Inflammatory macrophage treated with lipopolysaccharide for 4 hours (primary cell): ENCODE measurements around the gene MCF2L.
"Not testable (repeated sequence)": the region's sequence is repeated elsewhere in the genome, so short reads cannot be mapped to it uniquely, and the experiment has no call there.

ENCODE experiments used
- DNase-seq: peaks from one replicate; pipeline ENCODE4 v3.0.0-alpha.2; 2020

MCF2L gene

DNA sequence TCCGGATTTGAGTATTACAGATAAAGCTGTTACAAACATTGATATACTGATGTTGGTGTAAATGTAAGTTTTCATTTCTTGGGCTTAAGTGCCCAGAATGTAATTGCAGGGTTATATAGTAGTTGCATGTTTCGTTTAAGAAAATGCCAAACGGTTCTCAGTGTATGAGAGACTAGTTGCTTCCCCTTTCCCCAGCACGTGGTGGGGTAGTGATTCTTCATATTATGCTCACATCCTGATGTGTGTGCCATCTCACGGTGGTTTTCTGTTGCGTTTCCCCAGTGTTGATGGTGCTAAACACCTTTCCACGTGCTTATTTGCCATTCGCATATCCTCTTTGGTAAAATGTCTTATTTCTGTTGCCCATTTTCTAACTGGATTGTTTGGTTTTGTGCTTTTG, 101.8 kb downstream of the MCF2L start:
- DNase-seq, result no peak

DNA sequence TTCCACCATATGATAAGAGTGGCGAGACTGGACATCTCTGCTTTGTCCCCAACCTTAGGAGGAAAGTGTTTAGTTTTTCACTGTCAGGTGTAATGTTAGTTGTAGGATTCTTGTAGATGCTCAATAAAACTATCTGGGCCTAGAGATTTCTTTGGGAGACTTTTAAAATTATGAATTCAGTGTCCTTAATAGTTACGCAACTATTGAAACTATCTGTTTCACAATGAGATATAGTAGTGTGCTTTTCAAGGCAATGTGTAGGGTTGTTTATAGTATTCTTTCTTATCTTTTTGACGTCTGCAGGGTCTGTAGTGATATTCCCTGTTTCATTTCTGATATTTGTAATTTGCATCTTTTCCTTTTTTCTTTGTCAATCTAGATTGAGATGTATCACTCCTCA, 103.4 kb downstream of the MCF2L start:
- no peak for DNase-seq

DNA sequence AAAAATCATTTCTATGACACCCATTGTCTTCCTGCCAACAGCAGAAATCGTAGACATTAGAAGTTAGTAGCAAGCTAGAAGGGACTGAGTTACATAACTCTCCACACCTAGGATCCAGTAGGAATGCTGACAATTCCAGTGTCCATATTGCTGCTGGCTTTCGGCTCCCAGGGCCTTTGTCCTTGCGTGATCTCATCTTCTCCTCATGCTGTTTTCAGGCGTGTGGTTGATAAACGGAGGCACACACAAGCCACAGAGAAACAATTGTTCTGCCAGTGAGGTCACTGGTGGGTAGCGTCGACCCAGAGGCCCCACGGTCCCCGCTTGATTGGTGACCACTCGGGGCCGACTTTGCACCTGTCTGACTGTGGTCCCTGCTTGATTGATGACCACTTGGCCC, 104.9 kb downstream of the MCF2L start:
- no peak for DNase-seq

DNA sequence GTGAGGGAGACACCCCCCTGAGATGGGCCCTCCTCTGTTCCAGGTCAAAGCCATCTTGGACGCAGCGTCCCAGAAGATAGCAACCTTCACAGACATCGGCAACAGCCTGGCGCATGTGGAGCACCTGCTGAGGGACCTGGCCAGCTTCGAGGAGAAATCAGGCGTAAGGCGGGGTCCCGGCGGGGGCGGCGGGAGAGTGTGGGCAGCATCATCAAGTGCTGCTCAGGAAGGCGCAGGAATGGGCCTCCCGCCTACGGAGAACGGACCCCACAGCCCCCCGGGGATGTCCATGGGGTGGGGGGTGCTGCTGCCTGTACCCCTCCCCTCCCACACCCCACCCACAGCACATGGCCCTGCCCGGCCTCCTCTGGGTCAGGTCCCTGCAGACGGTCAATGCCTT, 105.4 kb downstream of the MCF2L start:
- DNase-seq, result no peak

DNA sequence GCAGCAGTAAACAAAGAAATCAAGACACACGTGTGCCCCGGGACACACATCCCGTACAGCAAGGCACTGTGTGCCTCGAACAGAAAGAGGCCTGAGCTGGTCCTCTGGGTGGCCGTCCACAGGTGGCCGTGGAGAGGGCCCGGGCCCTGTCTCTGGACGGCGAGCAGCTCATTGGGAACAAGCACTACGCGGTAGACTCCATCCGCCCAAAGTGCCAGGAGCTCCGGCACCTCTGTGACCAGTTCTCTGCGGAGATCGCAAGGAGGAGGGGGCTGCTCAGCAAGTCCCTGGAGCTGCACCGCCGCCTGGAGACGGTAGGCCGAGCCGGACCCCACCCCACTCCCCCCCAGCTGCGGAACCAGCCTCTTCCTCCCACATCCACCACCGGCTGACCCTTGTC, 105.9 kb downstream of the MCF2L start:
- no peak for DNase-seq

DNA sequence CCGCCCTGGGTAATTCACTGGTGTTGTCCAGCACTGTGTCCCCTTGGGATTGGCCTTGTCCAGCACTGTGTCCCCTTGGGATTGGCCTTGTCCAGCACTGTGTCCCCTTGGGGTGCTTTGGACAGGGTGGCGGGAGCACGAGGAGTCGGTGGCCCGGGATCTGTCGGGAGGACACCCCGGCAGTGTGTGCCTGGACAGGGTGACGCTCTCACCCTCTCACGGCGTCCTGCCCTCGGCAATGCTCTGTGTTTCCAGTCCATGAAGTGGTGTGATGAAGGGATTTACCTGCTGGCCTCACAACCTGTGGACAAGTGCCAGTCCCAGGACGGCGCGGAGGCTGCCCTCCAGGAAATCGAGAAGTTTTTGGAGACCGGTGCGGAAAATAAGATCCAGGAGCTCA, 106.7 kb downstream of the MCF2L start:
- no peak for DNase-seq

DNA sequence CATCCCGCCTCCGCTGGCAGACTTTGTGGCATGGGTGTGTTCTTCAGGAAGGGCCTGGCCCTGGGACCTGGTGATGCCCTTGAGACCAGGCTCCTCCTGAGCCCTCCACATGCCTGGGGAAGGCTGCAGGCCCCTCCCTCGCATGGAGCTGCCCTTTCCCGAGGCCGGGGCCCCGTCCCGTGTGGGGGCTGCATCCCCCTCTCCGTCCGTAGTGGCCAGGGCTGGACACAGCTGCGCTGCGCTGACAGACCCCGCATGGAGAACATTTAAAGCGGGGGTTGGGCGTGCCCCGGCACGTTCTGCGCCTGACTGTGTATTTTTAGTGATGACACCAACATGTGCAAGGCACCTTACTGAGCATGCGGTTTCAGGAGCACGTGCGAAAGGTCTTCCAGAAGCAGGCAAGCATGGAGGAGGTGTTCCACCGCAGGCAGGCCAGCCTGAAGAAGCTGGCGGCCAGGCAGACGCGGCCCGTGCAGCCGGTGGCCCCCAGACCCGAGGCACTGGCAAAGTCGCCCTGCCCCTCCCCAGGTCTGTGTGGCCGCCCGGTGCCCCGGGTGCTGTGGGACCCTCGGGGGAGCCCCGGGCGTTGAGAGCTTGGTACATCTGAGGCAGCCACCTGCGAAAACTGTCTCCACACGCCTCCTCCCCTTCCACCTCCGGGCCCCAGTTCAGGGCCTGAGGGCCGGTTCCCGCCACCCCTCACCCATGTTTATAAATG, 107.8 kb downstream of the MCF2L start:
- no peak for DNase-seq

DNA sequence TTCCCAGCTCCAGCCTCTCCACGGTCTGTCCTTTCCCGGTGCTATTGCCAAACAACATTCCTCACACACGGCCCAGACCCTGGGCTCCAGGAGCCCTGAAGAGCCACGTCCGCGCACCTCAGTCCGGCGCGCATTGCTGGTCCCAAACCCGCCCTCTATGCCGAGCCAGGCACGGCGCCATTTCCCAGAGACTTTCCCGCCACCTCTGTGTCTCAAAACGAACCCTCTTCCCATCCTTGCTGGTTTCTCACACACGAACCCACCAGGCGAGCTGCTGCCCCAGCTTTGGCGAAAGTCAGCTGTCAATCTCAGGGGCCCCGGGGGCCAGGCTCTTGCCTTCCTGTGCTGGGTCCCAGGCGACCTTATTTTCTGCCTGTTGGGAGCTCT, 108.5 kb downstream of the MCF2L start:
- DNase-seq, result no peak

DNA sequence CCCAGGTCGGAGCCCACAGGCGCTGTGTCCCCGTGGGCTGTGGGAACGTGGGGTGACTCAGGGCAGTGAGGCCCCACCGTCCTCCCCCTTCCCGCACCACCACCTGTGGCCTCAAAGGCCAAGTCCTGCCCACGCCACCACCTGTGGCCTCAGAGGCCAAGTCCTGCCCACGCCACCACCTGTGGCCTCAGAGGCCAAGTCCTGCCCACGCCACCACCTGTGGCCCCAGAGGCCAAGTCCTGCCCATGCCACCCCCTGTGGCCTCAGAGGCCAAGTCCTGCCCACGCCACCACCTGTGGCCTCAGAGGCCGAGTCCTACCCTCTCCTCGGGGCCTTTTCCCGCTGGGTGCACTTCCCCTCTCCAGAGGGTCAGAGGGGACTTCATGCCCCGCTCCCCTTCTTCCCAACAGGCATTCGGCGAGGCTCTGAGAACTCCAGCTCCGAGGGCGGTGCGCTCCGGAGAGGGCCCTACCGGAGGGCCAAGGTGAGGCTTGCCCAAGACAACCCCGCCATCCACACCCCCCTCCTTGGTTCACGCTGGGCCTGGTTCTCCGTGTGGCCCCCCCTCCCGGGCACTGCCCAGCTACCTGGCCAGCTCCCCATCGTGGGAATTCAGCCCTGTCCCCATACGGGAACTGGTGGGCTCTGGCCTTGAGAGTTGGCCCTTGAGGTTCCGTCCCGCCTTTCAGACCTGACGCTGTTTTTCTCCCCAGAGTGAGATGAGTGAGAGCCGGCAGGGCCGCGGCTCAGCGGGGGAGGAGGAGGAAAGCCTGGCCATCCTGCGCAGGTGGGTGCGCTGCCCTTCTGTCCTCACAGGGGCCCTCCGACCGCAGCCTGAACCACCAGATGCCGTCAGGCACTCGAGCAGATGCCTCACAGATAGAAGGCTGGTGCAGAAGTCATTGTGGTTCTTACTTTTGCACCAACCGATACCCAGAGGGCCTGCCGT, 109.2 kb downstream of the MCF2L start:
- no peak for DNase-seq

DNA sequence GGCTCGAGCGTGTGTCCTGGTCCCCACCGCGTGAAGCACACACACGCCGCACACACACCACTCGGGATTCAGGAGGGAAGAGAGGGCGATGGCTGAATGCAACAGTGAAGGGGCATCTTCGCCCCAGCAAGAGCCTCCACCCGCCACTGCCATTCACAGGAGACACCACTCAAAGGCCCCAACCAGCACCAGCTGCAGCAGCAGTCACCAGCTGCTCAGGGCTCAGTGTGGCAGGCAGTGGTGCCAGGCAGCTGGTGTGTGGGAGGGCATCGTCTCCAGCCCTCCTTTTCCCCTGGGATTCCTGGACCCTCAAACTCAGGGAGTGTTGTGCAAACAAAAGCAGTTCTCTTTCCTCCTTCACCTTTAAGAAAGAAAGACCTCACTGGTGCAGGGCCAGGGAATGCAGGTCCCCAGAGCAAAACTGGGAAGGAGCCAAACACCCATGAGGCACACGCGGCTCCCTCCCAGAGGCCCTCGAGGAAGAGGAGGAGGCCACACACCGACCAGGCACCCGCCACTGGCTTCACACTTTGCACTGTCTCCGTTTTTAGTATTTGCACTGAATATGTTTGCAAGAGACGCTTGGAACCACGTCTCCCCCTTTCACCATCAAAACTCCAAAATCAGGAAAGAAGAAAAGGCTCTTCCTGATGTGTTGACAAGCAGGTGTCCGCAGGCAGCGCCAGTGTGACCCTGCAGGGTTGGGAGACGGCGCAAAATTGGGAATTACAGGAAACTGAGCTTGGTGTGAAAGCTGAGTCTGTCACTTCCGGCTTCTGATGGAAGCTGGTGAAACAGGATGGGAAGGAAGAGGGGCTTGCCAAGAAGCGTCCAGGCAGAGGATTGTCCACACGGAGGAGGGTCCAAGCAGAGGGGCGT, 110.1 kb downstream of the MCF2L start:
- no peak for DNase-seq

DNA sequence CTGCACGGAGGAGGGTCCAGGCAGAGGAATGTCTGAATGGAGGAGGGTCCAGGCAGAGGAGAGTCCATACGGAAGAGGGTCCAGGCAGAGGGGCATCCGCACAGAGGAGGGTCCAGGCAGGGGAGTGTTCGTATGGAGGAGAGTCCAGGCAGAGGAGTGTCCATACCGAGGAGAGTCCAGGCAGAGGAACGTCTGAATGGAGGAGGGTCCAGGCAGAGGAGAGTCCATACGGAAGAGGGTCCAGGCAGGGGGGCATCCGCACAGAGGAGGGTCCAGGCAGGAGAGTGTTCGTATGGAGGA, 110.7 kb downstream of the MCF2L start:
- DNase-seq, result not testable (repeated sequence)

DNA sequence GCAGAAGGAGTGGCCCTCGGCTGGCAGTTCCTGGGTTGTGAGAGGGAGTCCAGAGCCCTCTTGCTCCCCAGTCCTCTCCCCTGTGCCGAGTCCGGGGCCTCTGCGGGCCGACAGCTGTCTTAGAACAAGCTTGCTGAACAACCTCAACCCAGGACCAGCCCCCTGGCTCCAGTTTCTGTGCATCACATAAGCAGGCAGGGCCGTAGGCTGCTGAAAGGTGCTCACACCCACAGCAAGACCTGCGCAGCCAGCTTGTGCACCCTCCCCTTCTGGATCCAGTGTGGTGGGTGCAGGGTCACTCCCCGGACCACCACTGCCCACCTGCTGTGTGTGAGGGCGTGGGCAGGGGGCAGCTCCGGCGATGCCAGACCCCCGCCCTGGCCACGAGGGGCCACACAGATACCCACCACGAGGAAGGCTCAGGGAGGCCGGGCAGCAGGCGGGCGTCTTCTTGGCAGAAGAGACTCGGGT, 111.4 kb downstream of the MCF2L start:
- DNase-seq, result no peak

DNA sequence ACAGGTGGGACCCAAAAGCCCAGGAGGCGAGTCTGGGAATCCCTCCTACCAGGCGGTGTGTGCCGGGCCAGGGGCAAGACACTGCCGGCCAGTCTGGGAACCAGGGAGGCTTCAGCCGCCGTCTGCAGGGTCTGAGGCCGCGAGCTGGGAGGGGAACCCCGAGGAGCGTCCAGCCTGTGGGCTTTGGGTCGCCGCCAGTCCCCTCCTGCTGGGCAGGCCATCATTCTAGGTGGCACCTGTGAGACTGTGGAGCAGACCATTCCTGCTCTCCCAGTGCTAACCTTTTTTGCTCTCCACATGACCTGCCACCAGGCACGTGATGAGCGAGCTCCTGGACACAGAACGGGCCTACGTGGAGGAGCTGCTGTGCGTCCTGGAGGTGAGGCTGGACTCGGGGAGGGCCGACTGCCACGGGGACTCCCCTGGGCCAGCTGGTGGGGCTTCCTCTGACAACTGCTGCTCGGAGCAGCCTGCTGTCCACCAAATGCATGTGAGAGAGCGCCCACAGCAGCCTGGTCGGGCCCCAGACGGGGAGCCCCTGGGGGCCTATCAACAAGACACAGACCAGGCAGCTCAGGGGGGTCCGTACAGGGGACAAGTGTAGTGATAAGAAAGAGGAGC, 112.0 kb downstream of the MCF2L start:
- no peak for DNase-seq

DNA sequence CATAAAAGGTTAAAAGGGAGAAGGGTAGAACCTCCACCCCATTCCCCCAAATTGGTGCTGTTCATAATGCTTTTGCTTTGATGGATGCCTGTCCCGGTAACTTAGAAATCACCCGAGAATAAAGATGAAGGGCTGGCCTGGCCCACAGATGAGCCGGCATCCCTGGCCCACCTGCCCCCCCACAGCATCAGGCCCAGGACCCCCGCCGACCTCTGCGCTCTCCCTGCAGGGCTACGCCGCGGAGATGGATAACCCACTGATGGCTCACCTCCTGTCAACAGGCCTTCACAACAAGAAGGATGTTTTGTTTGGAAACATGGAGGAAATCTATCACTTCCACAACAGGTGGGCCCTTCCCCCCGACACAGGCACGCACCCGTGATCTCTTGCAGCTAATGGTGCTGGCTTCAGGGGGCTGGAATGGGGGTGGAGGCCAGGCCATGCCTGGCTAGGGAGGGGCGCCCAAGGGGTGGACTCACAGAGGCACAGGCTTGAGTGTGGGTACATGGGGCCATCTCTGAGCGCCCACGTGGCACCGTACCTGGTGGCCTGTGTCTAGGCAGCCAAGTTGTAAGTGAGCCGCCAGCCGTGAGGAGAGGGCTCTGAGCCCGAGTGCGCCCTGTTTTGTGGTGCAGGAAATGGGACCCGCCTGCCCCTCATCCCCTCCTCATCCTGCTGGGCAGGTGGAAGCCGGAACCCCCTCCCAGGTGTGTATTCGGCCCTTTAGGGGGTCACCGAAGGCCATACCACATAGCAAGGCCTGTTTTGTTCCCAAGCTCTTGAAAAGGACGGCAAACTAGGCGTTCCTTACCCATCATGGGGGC, 113.4 kb downstream of the MCF2L start:
- no peak for DNase-seq

DNA sequence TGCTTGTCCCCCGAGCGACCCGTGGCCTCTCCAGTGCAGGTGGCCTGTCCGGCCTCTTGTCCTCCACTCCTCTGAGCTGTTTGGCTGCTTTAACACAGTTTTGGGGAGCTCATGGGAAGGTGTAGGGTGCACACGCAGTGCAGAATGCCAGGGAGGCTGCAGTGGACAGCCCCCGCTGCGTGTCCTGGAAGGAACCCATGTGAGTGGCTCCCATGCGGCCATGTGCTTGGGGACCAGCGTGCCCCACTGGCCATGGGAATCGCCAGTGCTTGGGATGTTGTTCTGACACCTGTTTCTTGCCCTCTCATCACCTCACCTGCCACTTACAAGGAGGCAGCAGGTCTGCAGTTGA, 114.0 kb downstream of the MCF2L start:
- no peak for DNase-seq

DNA sequence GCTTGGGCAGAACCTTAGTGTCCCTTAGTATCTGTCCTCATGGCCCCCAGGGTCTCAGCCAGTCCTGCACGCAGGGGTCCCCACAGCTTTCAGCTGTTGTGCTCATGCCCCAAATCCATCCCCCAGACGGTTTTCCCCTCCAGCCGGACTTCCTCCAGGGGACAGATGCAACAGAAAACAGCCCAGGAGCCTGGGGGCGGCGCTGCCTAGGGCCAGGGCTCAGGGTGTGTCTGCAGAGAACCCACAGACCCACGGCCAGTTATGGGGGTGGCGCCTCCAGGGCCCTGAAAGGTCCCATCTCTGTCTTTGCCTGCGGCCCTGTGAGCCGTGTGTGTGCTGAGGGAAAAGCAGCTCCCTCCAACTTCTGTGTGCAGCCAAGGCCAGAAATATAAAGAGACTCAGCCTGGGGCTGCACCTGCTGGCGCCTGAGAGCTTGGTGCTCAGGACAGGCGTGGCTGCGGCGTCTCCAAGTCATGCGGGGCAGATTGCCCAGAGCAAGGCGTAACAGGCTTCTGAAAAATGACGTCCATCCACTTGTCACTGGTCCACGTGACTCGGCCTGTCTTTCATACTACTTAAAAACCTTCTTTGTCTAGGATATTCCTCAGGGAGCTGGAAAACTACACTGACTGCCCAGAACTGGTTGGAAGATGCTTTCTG, 114.5 kb downstream of the MCF2L start:
- DNase-seq, result no peak

DNA sequence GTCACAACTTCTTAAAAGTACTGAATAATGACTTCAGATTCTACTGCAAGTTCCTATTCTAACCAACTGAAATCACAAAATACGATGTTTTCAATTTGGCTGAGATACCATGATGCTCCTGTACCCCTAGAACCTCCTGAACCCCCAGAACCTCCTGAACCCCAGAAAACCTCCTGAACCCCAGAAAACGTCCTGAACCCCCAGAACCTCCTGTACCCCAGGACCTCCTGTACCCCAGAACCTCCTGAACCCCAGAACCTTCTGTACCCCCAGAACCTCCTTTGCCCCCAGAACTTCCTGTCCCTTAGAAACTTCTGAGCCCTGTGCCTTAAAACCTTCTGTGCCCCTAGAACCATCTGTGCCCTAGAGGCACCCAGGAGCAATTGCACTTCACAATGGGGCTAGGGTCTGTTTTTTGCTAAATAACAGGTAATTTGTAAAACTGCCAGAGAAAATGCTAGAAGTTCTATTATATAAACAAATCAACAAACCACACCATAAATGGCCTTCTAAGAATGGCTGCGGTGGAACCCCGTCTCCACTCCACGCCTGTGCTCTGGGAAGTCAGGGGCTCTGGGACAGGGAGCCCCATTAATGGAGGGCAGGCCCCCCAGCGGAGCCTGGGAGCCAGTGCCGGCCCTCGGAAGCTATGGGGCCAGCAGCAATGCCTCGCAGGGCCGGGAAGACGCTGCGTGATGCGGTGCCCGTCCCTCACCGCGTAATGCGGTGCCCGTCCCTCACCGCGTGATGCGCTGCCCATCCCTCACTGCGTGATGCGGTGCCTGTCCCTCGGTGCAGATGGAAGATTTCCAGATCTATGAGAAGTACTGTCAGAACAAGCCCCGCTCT, 115.3 kb downstream of the MCF2L start:
- no peak for DNase-seq

DNA sequence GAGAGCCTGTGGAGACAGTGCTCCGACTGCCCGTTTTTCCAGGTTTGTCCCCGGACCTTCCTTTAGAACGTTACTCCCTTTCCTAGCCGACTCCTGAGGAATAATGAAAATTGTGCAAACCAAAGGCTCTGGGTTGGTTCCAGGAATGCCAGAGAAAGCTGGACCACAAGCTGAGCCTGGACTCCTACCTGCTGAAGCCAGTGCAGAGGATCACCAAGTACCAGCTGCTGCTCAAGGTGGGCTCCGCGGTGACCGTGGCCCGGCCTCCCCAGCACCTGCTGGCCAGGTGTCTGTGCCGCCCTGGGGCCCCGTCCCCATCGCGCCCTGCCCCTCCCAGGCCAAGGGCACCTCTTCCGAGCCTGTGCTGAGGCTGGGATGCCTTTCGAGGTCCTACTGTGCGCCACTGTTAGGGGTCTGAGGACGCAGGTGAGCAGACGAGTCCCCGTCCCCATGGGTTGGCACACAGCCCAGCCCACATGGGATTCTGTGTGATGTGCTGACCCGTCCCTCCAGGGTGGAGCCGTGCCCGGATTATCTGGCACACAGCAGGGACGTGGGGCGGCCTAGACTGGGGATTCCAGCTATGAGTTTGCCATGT, 116.0 kb downstream of the MCF2L start:
- DNase-seq, result no peak

DNA sequence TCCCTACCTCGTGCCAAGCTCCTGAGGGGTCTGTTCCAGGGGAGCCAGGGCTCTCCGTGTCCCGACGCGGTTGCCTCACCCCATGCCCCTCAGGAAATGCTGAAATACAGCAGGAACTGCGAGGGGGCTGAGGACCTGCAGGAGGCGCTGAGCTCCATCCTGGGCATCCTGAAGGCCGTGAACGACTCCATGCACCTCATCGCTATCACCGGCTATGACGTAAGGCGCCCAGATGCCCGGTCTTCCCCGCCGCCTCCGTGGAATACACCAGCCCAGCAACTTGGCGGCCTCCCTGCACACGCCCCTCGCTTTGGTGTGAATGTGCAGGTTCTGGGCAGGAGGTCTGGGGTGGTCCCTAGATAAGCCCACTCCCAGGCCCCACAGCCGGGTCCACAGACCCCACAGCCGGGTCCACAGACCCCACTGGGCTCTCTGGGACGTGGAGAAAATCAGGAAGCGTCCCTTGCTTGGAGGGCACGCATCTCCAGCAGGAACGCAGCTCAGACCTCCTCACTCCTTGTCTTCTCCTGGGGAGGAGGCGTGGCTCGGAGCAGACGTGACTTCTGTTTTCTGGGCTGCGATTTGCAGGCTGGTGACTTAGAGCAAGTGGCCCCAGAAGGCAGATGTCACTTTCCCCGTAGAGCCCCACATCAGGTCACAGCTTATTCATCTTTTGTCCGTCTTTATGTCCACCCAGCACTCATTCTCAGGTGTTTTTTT, 117.2 kb downstream of the MCF2L start:
- DNase-seq, result no peak
